GM23338 (cell line): ENCODE data around the gene CBR1. TPM values are rescaled to one million over a fixed set of nuclear protein-coding genes. Genes with fewer than 3 reads are reported as not detected.

Experiments used
- ATAC-seq: fragments of 200-7000 bp; cut with Tn5 transposase; 3 replicates; pipeline ENCODE4 v1.9.1; 2020
- DNase-seq: peaks from one replicate; pipeline ENCODE4 v3.0.0-alpha.2; 2015; ENCODE audit warnings: low spot score
- H2AFZ ChIP-seq: fragments of 200-600 bp; sonication (generic); 2 replicates; pipeline ENCODE4 v1.8.0; 2016; ENCODE audit warnings: antibody characterized with exemption, mild to moderate bottlenecking, moderate library complexity
- H3F3A ChIP-seq: fragments of 200-600 bp; sonication (generic); replicated peaks from 2 replicates; pipeline ENCODE4 v1.8.0; 2017; ENCODE audit warnings: antibody characterized with exemption, mixed run types, low read depth
- H3K27ac ChIP-seq: fragments of 200-600 bp; sonication (generic); 2 replicates; pipeline ENCODE4 v1.6.1; 2016; ENCODE audit warnings: low read depth
- H3K27me3 ChIP-seq: fragments of 200-600 bp; sonication (generic); 2 replicates; pipeline ENCODE4 v1.8.0; 2016; ENCODE audit warnings: mild to moderate bottlenecking, mixed run types, moderate library complexity; ENCODE audit not compliant: insufficient read depth
- H3K36me3 ChIP-seq: fragments of 200-600 bp; sonication (generic); 2 replicates; pipeline ENCODE4 v1.8.0; 2016; ENCODE audit warnings: mild to moderate bottlenecking; ENCODE audit not compliant: insufficient read depth
- H3K4me1 ChIP-seq: fragments of 200-600 bp; sonication (generic); 2 replicates; pipeline ENCODE4 v1.8.0; 2016; ENCODE audit warnings: mild to moderate bottlenecking, moderate library complexity; ENCODE audit not compliant: insufficient read depth
- H3K4me2 ChIP-seq: fragments of 200-600 bp; sonication (generic); 2 replicates; pipeline ENCODE4 v1.7.1; 2017; ENCODE audit warnings: mixed run types
- H3K4me3 ChIP-seq: fragments of 200-600 bp; sonication (generic); 2 replicates; pipeline ENCODE4 v1.6.1; 2016; ENCODE audit warnings: mixed run types
- H3K79me2 ChIP-seq: fragments of 200-600 bp; sonication (generic); replicated peaks from 2 replicates; pipeline ENCODE4 v1.8.0; 2017; ENCODE audit warnings: mild to moderate bottlenecking; ENCODE audit not compliant: insufficient read depth
- H3K9me2 ChIP-seq: fragments of 200-600 bp; sonication (generic); 2 replicates; pipeline ENCODE4 v1.8.0; 2017; ENCODE audit not compliant: insufficient read depth
- H4K20me1 ChIP-seq: fragments of 200-600 bp; sonication (generic); replicated peaks from 2 replicates; pipeline ENCODE4 v1.8.0; 2017; ENCODE audit warnings: mild to moderate bottlenecking; ENCODE audit not compliant: insufficient read depth
- H3K27ac Mint-ChIP-seq: 2 replicates; pipeline ENCODE4 v1.8.0; 2020; ENCODE audit warnings: inconsistent platforms, mild to moderate bottlenecking, moderate library complexity, mixed read lengths
- H3K27me3 Mint-ChIP-seq: 3 replicates; pipeline ENCODE4 v1.8.0; 2022; ENCODE audit warnings: low read depth, mild to moderate bottlenecking, moderate library complexity, mixed read lengths, inconsistent platforms; ENCODE audit not compliant: insufficient read depth, poor library complexity
- H3K36me3 Mint-ChIP-seq: 3 replicates; pipeline ENCODE4 v1.8.0; 2021; ENCODE audit warnings: low read depth, mild to moderate bottlenecking, inconsistent platforms, moderate library complexity, mixed read lengths
- H3K4me1 Mint-ChIP-seq: 3 replicates; pipeline ENCODE4 v1.8.0; 2020; ENCODE audit warnings: mild to moderate bottlenecking, inconsistent platforms, mixed read lengths
- H3K4me3 Mint-ChIP-seq: 3 replicates; pipeline ENCODE4 v1.8.0; 2021; ENCODE audit warnings: moderate library complexity, mild to moderate bottlenecking, inconsistent platforms, mixed read lengths
- H3K9me3 Mint-ChIP-seq: 3 replicates; pipeline ENCODE4 v1.8.0; 2020; ENCODE audit warnings: moderate library complexity, mild to moderate bottlenecking, inconsistent platforms, mixed read lengths
- CREB1 ChIP-seq: fragments of 250-450 bp; sonication (Bioruptor Pico); IDR thresholded peaks from 2 replicates; pipeline ENCODE4 v1.5.0; 2020; ENCODE audit warnings: low read depth, mild to moderate bottlenecking, moderate library complexity
- EZH2 ChIP-seq: fragments of 200-600 bp; sonication (generic); IDR thresholded peaks from one replicate; pipeline ENCODE4 v1.8.0; 2017; ENCODE audit warnings: antibody characterized with exemption, mild to moderate bottlenecking, low read depth; ENCODE audit not compliant: unreplicated experiment
- EZH2phosphoT487 ChIP-seq: fragments of 200-600 bp; sonication (generic); IDR thresholded peaks from one replicate; pipeline ENCODE4 v1.8.1; 2018; ENCODE audit warnings: antibody characterized with exemption; ENCODE audit not compliant: unreplicated experiment
- JUNB ChIP-seq: IDR thresholded peaks from one replicate; pipeline ENCODE4 v1.6.1; 2016; ENCODE audit warnings: antibody characterized with exemption; ENCODE audit not compliant: unreplicated experiment
- NANOG ChIP-seq: IDR thresholded peaks from 2 replicates; pipeline ENCODE4 v1.6.1; 2016; ENCODE audit warnings: antibody characterized with exemption, borderline replicate concordance
- POLR2AphosphoS5 ChIP-seq: IDR thresholded peaks from 2 replicates; pipeline ENCODE4 v1.6.1; 2016; ENCODE audit warnings: antibody characterized with exemption, low read depth
- STAT1 ChIP-seq: IDR thresholded peaks from one replicate; pipeline ENCODE4 v1.6.1; 2016; ENCODE audit warnings: antibody characterized with exemption; ENCODE audit not compliant: unreplicated experiment
- ZNF114 ChIP-seq: fragments of 250-450 bp; sonication (Bioruptor Pico); IDR thresholded peaks from 2 replicates; pipeline ENCODE4 v1.5.0; 2020; ENCODE audit warnings: mild to moderate bottlenecking, moderate library complexity
- ZNF331 ChIP-seq: fragments of 250-450 bp; sonication (Bioruptor Pico); IDR thresholded peaks from 2 replicates; pipeline ENCODE4 v1.5.0; 2020; ENCODE audit warnings: low read depth, mild to moderate bottlenecking, moderate library complexity
- polyA plus RNA-seq: library from polyadenylated mRNA; unstranded; fragments of >200 nt; fragmentation: Nextera tagmentation; extraction: Ambion mirVana; gene quantifications from 2 replicates; pipeline ENCODE4 v1.2.1, GENCODE V29; 2016
- total RNA-seq: library from RNA; depleted of rRNA; stranded (reverse); fragments of >200 nt; shearing (Covaris generic); gene quantifications from 2 replicates; pipeline ENCODE4 v1.2.3, GENCODE V29; 2014
- TF ChIP-seq, protein P1 (sequence below): IDR thresholded peaks from one replicate; pipeline ENCODE4 v1.6.1; 2018; ENCODE audit warnings: antibody characterized with exemption; ENCODE audit not compliant: unreplicated experiment
- TF ChIP-seq, protein P2 (sequence below): IDR thresholded peaks from 2 replicates; pipeline ENCODE4 v1.6.1; 2016; ENCODE audit warnings: antibody characterized with exemption
- TF ChIP-seq, protein P3 (sequence below), 2 experiments: fragments of 200-600 bp in 1 of 2; sonication (generic) in 1 of 2; conservative IDR thresholded peaks; 2 replicates each; pipeline versions ENCODE4 v1.5.1 to v1.6.1; 2016 to 2017; ENCODE audit warnings: antibody characterized with exemption in 2 of 2, low read depth in 2 of 2, mild to moderate bottlenecking in 2 of 2, moderate library complexity in 1 of 2
- TF ChIP-seq, protein P4 (sequence below): fragments of 250-450 bp; sonication (Bioruptor Pico); IDR thresholded peaks from 2 replicates; pipeline ENCODE4 v1.5.0; 2020; ENCODE audit warnings: mild to moderate bottlenecking, moderate library complexity

CBR1 gene
- total and polyA plus RNA-seq, 2 experiments from 2014 or later, result 285 to 487 TPM

DNA sequence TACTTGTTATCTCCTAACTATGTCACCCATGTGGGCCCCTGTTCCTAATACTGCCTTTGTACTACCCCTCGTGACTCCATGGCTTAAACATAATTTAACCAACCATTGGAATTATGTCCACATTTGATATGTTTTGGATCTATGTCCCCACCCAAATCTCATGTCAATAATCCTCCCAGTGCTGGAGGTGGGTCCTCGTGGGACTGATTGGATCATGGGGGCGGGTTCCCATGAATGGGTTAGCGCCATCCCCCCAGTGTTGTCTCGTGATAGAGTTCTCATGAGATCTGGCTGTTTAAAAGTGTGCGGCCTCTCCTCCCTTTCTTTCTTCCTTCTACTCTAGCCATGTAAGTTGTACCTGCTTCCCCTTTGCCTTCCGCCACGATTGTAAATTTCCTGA lies 9.8 kb downstream of the CBR1 start:
- TF ChIP-seq, protein P1, sequence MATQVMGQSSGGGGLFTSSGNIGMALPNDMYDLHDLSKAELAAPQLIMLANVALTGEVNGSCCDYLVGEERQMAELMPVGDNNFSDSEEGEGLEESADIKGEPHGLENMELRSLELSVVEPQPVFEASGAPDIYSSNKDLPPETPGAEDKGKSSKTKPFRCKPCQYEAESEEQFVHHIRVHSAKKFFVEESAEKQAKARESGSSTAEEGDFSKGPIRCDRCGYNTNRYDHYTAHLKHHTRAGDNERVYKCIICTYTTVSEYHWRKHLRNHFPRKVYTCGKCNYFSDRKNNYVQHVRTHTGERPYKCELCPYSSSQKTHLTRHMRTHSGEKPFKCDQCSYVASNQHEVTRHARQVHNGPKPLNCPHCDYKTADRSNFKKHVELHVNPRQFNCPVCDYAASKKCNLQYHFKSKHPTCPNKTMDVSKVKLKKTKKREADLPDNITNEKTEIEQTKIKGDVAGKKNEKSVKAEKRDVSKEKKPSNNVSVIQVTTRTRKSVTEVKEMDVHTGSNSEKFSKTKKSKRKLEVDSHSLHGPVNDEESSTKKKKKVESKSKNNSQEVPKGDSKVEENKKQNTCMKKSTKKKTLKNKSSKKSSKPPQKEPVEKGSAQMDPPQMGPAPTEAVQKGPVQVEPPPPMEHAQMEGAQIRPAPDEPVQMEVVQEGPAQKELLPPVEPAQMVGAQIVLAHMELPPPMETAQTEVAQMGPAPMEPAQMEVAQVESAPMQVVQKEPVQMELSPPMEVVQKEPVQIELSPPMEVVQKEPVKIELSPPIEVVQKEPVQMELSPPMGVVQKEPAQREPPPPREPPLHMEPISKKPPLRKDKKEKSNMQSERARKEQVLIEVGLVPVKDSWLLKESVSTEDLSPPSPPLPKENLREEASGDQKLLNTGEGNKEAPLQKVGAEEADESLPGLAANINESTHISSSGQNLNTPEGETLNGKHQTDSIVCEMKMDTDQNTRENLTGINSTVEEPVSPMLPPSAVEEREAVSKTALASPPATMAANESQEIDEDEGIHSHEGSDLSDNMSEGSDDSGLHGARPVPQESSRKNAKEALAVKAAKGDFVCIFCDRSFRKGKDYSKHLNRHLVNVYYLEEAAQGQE, result no peak
- TF ChIP-seq, protein P2, sequence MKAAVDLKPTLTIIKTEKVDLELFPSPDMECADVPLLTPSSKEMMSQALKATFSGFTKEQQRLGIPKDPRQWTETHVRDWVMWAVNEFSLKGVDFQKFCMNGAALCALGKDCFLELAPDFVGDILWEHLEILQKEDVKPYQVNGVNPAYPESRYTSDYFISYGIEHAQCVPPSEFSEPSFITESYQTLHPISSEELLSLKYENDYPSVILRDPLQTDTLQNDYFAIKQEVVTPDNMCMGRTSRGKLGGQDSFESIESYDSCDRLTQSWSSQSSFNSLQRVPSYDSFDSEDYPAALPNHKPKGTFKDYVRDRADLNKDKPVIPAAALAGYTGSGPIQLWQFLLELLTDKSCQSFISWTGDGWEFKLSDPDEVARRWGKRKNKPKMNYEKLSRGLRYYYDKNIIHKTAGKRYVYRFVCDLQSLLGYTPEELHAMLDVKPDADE, result no peak
- TF ChIP-seq JUNB, result no peak
- TF ChIP-seq, protein P3, sequence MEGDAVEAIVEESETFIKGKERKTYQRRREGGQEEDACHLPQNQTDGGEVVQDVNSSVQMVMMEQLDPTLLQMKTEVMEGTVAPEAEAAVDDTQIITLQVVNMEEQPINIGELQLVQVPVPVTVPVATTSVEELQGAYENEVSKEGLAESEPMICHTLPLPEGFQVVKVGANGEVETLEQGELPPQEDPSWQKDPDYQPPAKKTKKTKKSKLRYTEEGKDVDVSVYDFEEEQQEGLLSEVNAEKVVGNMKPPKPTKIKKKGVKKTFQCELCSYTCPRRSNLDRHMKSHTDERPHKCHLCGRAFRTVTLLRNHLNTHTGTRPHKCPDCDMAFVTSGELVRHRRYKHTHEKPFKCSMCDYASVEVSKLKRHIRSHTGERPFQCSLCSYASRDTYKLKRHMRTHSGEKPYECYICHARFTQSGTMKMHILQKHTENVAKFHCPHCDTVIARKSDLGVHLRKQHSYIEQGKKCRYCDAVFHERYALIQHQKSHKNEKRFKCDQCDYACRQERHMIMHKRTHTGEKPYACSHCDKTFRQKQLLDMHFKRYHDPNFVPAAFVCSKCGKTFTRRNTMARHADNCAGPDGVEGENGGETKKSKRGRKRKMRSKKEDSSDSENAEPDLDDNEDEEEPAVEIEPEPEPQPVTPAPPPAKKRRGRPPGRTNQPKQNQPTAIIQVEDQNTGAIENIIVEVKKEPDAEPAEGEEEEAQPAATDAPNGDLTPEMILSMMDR (conservative IDR thresholded peaks at IDR 0.05; ENCODE audit: low read depth in 2 of 2), result no peak
- TF ChIP-seq POLR2AphosphoS5, result no peak
- TF ChIP-seq ZNF331, result no peak
- no peak for TF ChIP-seq EZH2
- no peak for TF ChIP-seq CREB1 (CRISPR knock-in tag)
- no peak for TF ChIP-seq EZH2phosphoT487
- TF ChIP-seq STAT1, result no peak
- TF ChIP-seq NANOG, result no peak
- no peak for TF ChIP-seq ZNF114 (CRISPR knock-in tag)
- TF ChIP-seq, protein P4, sequence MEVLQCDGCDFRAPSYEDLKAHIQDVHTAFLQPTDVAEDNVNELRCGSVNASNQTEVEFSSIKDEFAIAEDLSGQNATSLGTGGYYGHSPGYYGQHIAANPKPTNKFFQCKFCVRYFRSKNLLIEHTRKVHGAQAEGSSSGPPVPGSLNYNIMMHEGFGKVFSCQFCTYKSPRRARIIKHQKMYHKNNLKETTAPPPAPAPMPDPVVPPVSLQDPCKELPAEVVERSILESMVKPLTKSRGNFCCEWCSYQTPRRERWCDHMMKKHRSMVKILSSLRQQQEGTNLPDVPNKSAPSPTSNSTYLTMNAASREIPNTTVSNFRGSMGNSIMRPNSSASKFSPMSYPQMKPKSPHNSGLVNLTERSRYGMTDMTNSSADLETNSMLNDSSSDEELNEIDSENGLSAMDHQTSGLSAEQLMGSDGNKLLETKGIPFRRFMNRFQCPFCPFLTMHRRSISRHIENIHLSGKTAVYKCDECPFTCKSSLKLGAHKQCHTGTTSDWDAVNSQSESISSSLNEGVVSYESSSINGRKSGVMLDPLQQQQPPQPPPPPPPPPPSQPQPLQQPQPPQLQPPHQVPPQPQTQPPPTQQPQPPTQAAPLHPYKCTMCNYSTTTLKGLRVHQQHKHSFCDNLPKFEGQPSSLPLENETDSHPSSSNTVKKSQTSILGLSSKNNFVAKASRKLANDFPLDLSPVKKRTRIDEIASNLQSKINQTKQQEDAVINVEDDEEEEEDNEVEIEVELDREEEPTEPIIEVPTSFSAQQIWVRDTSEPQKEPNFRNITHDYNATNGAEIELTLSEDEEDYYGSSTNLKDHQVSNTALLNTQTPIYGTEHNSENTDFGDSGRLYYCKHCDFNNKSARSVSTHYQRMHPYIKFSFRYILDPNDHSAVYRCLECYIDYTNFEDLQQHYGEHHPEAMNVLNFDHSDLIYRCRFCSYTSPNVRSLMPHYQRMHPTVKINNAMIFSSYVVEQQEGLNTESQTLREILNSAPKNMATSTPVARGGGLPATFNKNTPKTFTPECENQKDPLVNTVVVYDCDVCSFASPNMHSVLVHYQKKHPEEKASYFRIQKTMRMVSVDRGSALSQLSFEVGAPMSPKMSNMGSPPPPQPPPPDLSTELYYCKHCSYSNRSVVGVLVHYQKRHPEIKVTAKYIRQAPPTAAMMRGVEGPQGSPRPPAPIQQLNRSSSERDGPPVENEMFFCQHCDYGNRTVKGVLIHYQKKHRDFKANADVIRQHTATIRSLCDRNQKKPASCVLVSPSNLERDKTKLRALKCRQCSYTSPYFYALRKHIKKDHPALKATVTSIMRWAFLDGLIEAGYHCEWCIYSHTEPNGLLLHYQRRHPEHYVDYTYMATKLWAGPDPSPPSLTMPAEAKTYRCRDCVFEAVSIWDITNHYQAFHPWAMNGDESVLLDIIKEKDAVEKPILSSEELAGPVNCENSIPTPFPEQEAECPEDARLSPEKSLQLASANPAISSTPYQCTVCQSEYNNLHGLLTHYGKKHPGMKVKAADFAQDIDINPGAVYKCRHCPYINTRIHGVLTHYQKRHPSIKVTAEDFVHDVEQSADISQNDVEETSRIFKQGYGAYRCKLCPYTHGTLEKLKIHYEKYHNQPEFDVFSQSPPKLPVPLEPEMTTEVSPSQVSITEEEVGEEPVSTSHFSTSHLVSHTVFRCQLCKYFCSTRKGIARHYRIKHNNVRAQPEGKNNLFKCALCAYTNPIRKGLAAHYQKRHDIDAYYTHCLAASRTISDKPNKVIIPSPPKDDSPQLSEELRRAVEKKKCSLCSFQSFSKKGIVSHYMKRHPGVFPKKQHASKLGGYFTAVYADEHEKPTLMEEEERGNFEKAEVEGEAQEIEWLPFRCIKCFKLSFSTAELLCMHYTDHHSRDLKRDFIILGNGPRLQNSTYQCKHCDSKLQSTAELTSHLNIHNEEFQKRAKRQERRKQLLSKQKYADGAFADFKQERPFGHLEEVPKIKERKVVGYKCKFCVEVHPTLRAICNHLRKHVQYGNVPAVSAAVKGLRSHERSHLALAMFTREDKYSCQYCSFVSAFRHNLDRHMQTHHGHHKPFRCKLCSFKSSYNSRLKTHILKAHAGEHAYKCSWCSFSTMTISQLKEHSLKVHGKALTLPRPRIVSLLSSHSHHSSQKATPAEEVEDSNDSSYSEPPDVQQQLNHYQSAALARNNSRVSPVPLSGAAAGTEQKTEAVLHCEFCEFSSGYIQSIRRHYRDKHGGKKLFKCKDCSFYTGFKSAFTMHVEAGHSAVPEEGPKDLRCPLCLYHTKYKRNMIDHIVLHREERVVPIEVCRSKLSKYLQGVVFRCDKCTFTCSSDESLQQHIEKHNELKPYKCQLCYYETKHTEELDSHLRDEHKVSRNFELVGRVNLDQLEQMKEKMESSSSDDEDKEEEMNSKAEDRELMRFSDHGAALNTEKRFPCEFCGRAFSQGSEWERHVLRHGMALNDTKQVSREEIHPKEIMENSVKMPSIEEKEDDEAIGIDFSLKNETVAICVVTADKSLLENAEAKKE (CRISPR knock-in tag), result no peak
- Histone ChIP-seq H3K36me3 (no peaks in the 10 kb centered on the region), H3K27me3 (no peaks in the 10 kb centered on the region), H3K4me1 (peaks cover 14% of the 10 kb centered on the region), H3K27ac (no peak overlapping the region), H3K4me3 (no peak overlapping the region), H3K79me2 (no peaks in the 10 kb centered on the region), H3K4me2 (no peak overlapping the region), H3K9me2 (0 out of 2 replicates have a peak, but pooled peaks cover 2% of the 10 kb centered on the region), H2AFZ (peak overlapping the region; percentile 66; the same call in 1 of the 2 replicates), H4K20me1 (no peaks in the 10 kb centered on the region), H3F3A (no peaks in the 10 kb centered on the region)
- Mint-ChIP-seq H3K27ac (no peak overlapping the region), H3K36me3 (no peaks in the 10 kb centered on the region), H3K9me3 (peaks cover 2% of the 10 kb centered on the region; the same call in 1 of the 3 replicates), H3K4me3 (no peak overlapping the region), H3K27me3 (peaks cover 3% of the 10 kb centered on the region), H3K4me1 (peaks cover 20% of the 10 kb centered on the region)
- DNase-seq, result no peak
- no peak for ATAC-seq
